HEK293 (cell line): ENCODE results near the gene RNU1-4.

Experiments
- INSM2 ChIP-seq: fragments of 450-650 bp; formaldehyde crosslinking; IDR thresholded peaks from 2 replicates; pipeline ENCODE4 v1.5.1; 2016; ENCODE audit warnings: missing biosample characterization, missing genetic modification characterization
- KLF1 ChIP-seq: fragments of 450-650 bp; formaldehyde crosslinking; IDR thresholded peaks from 2 replicates; pipeline ENCODE4 v1.5.1; 2016; ENCODE audit warnings: missing biosample characterization, missing genetic modification characterization
- KLF10 ChIP-seq: fragments of 450-650 bp; IDR thresholded peaks from 2 replicates; pipeline ENCODE4 v1.5.1; 2018; ENCODE audit warnings: missing biosample characterization, mild to moderate bottlenecking, missing genetic modification characterization
- SETDB1 ChIP-seq: IDR thresholded peaks from one replicate; pipeline ENCODE4 v1.6.1; 2017; ENCODE audit warnings: mild to moderate bottlenecking, low read length, moderate library complexity, mixed read lengths; ENCODE audit not compliant: insufficient read length
- ZFP37 ChIP-seq: fragments of 450-650 bp; formaldehyde crosslinking; IDR thresholded peaks from 2 replicates; pipeline ENCODE4 v1.5.1; 2016; ENCODE audit warnings: missing biosample characterization, missing genetic modification characterization
- ZNF24 ChIP-seq: fragments of 450-650 bp; formaldehyde crosslinking; IDR thresholded peaks from 2 replicates; pipeline ENCODE4 v1.5.1; 2016; ENCODE audit warnings: missing biosample characterization, missing genetic modification characterization
- ZNF366 ChIP-seq: fragments of 450-650 bp; formaldehyde crosslinking; conservative IDR thresholded peaks from 2 replicates; pipeline ENCODE4 v1.5.1; 2016; ENCODE audit warnings: missing biosample characterization, missing genetic modification characterization
- ZNF423 ChIP-seq: fragments of 450-650 bp; formaldehyde crosslinking; IDR thresholded peaks from 2 replicates; pipeline ENCODE4 v1.5.1; 2016; ENCODE audit warnings: missing biosample characterization, missing genetic modification characterization
- ZNF561 ChIP-seq: fragments of 450-650 bp; IDR thresholded peaks from 2 replicates; pipeline ENCODE4 v1.5.1; 2018; ENCODE audit warnings: missing biosample characterization, missing genetic modification characterization, borderline replicate concordance
- ZNF645 ChIP-seq: fragments of 450-650 bp; formaldehyde crosslinking; IDR thresholded peaks from 2 replicates; pipeline ENCODE4; 2016; ENCODE audit warnings: missing biosample characterization, missing genetic modification characterization
- ZNF707 ChIP-seq: fragments of 450-650 bp; formaldehyde crosslinking; IDR thresholded peaks from 2 replicates; pipeline ENCODE4 v1.5.1; 2016; ENCODE audit warnings: missing biosample characterization, missing genetic modification characterization
- ZNF792 ChIP-seq: fragments of 450-650 bp; formaldehyde crosslinking; IDR thresholded peaks from 2 replicates; pipeline ENCODE4 v1.5.1; 2016; ENCODE audit warnings: missing biosample characterization, missing genetic modification characterization
- ZSCAN30 ChIP-seq: fragments of 450-650 bp; IDR thresholded peaks from 2 replicates; pipeline ENCODE4 v1.5.1; 2018; ENCODE audit warnings: missing biosample characterization, mild to moderate bottlenecking, missing genetic modification characterization, moderate library complexity
- TF ChIP-seq, protein P1 (sequence below): fragments of 450-650 bp; formaldehyde crosslinking; IDR thresholded peaks from 2 replicates; pipeline ENCODE4 v1.5.1; 2017; ENCODE audit warnings: missing biosample characterization, missing genetic modification characterization
- TF ChIP-seq, protein P2 (sequence below): IDR thresholded peaks from 2 replicates; pipeline ENCODE4 v1.6.1; 2011; ENCODE audit warnings: mild to moderate bottlenecking, low read depth, low read length, borderline replicate concordance
- TF ChIP-seq, protein P3 (sequence below): fragments of 450-650 bp; formaldehyde crosslinking; IDR thresholded peaks from 2 replicates; pipeline ENCODE4 v1.5.1; 2016; ENCODE audit warnings: missing biosample characterization, missing genetic modification characterization
- TF ChIP-seq, protein P4 (sequence below): fragments of 450-650 bp; formaldehyde crosslinking; IDR thresholded peaks from 2 replicates; pipeline ENCODE4 v1.5.1; 2016; ENCODE audit warnings: missing biosample characterization, missing genetic modification characterization
- TF ChIP-seq, protein P5 (sequence below): fragments of 450-650 bp; formaldehyde crosslinking; IDR thresholded peaks from 2 replicates; pipeline ENCODE4 v1.5.1; 2016; ENCODE audit warnings: missing biosample characterization, missing genetic modification characterization
- TF ChIP-seq, protein P6 (sequence below): fragments of 450-650 bp; formaldehyde crosslinking; conservative IDR thresholded peaks from 2 replicates; pipeline ENCODE4 v1.5.1; 2016; ENCODE audit warnings: low read depth, missing biosample characterization, missing genetic modification characterization
- TF ChIP-seq, protein P7 (sequence below): fragments of 450-650 bp; formaldehyde crosslinking; IDR thresholded peaks from 2 replicates; pipeline ENCODE4 v1.5.1; 2016; ENCODE audit warnings: missing biosample characterization, missing genetic modification characterization

RNU1-4 gene

GRCh38 chr1:16727190-16728111 is 12.9 kb upstream of the RNU1-4 start (continued):
- TF ChIP-seq ZNF423 (tag by site-specific recombination) (no peak), ZNF561 (tag by site-specific recombination) (peak; percentile 95; the same call in 1 of the 2 replicates), ZSCAN30 (tag by site-specific recombination) (peak; percentile 97), ZNF645 (no peak), INSM2 (tag by site-specific recombination) (peak; percentile 62; the same call in 1 of the 2 replicates), ZNF24 (tag by site-specific recombination) (peak; percentile 93), ZNF366 (tag by site-specific recombination) (peak; percentile 99), SETDB1 (no peak), KLF1 (peak; percentile 11; the same call in 1 of the 2 replicates), ZNF707 (tag by site-specific recombination) (no peak), KLF10 (peak; percentile 97), ZNF792 (tag by site-specific recombination) (no peak), ZFP37 (peak; percentile 79)
- TF ChIP-seq, protein P1, sequence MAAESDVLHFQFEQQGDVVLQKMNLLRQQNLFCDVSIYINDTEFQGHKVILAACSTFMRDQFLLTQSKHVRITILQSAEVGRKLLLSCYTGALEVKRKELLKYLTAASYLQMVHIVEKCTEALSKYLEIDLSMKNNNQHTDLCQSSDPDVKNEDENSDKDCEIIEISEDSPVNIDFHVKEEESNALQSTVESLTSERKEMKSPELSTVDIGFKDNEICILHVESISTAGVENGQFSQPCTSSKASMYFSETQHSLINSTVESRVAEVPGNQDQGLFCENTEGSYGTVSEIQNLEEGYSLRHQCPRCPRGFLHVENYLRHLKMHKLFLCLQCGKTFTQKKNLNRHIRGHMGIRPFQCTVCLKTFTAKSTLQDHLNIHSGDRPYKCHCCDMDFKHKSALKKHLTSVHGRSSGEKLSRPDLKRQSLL (tag by site-specific recombination) = peak; percentile 33; the same call in 1 of the 2 replicates
- TF ChIP-seq, protein P2, sequence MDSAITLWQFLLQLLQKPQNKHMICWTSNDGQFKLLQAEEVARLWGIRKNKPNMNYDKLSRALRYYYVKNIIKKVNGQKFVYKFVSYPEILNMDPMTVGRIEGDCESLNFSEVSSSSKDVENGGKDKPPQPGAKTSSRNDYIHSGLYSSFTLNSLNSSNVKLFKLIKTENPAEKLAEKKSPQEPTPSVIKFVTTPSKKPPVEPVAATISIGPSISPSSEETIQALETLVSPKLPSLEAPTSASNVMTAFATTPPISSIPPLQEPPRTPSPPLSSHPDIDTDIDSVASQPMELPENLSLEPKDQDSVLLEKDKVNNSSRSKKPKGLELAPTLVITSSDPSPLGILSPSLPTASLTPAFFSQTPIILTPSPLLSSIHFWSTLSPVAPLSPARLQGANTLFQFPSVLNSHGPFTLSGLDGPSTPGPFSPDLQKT = no peak
- TF ChIP-seq, protein P3, sequence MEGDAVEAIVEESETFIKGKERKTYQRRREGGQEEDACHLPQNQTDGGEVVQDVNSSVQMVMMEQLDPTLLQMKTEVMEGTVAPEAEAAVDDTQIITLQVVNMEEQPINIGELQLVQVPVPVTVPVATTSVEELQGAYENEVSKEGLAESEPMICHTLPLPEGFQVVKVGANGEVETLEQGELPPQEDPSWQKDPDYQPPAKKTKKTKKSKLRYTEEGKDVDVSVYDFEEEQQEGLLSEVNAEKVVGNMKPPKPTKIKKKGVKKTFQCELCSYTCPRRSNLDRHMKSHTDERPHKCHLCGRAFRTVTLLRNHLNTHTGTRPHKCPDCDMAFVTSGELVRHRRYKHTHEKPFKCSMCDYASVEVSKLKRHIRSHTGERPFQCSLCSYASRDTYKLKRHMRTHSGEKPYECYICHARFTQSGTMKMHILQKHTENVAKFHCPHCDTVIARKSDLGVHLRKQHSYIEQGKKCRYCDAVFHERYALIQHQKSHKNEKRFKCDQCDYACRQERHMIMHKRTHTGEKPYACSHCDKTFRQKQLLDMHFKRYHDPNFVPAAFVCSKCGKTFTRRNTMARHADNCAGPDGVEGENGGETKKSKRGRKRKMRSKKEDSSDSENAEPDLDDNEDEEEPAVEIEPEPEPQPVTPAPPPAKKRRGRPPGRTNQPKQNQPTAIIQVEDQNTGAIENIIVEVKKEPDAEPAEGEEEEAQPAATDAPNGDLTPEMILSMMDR (tag by site-specific recombination) = no peak
- TF ChIP-seq, protein P4, sequence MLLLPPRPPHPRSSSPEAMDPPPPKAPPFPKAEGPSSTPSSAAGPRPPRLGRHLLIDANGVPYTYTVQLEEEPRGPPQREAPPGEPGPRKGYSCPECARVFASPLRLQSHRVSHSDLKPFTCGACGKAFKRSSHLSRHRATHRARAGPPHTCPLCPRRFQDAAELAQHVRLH (tag by site-specific recombination) = peak; percentile 92
- TF ChIP-seq, protein P5, sequence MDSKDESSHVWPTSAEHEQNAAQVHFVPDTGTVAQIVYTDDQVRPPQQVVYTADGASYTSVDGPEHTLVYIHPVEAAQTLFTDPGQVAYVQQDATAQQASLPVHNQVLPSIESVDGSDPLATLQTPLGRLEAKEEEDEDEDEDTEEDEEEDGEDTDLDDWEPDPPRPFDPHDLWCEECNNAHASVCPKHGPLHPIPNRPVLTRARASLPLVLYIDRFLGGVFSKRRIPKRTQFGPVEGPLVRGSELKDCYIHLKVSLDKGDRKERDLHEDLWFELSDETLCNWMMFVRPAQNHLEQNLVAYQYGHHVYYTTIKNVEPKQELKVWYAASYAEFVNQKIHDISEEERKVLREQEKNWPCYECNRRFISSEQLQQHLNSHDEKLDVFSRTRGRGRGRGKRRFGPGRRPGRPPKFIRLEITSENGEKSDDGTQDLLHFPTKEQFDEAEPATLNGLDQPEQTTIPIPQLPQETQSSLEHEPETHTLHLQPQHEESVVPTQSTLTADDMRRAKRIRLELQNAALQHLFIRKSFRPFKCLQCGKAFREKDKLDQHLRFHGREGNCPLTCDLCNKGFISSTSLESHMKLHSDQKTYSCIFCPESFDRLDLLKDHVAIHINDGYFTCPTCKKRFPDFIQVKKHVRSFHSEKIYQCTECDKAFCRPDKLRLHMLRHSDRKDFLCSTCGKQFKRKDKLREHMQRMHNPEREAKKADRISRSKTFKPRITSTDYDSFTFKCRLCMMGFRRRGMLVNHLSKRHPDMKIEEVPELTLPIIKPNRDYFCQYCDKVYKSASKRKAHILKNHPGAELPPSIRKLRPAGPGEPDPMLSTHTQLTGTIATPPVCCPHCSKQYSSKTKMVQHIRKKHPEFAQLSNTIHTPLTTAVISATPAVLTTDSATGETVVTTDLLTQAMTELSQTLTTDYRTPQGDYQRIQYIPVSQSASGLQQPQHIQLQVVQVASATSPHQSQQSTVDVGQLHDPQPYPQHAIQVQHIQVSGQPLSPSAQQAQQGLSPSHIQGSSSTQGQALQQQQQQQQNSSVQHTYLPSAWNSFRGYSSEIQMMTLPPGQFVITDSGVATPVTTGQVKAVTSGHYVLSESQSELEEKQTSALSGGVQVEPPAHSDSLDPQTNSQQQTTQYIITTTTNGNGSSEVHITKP (tag by site-specific recombination) = peak; percentile 73
- TF ChIP-seq, protein P6, sequence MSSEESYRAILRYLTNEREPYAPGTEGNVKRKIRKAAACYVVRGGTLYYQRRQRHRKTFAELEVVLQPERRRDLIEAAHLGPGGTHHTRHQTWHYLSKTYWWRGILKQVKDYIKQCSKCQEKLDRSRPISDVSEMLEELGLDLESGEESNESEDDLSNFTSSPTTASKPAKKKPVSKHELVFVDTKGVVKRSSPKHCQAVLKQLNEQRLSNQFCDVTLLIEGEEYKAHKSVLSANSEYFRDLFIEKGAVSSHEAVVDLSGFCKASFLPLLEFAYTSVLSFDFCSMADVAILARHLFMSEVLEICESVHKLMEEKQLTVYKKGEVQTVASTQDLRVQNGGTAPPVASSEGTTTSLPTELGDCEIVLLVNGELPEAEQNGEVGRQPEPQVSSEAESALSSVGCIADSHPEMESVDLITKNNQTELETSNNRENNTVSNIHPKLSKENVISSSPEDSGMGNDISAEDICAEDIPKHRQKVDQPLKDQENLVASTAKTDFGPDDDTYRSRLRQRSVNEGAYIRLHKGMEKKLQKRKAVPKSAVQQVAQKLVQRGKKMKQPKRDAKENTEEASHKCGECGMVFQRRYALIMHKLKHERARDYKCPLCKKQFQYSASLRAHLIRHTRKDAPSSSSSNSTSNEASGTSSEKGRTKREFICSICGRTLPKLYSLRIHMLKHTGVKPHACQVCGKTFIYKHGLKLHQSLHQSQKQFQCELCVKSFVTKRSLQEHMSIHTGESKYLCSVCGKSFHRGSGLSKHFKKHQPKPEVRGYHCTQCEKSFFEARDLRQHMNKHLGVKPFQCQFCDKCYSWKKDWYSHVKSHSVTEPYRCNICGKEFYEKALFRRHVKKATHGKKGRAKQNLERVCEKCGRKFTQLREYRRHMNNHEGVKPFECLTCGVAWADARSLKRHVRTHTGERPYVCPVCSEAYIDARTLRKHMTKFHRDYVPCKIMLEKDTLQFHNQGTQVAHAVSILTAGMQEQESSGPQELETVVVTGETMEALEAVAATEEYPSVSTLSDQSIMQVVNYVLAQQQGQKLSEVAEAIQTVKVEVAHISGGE = no peak
- TF ChIP-seq, protein P7, sequence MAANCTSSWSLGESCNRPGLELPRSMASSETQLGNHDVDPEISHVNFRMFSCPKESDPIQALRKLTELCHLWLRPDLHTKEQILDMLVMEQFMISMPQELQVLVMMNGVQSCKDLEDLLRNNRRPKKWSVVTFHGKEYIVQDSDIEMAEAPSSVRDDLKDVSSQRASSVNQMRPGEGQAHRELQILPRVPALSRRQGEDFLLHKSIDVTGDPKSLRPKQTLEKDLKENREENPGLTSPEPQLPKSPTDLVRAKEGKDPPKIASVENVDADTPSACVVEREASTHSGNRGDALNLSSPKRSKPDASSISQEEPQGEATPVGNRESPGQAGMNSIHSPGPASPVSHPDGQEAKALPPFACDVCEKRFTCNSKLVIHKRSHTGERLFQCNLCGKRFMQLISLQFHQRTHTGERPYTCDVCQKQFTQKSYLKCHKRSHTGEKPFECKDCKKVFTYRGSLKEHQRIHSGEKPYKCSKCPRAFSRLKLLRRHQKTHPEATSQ = peak; percentile 88; the same call in 1 of the 2 replicates
